ENCODE measurements around the gene TSEN2.

Gene TSEN2

GRCh38 chr3:12556690-12557472 is 72.6 kb downstream of the TSEN2 start, which contains the start of gene MKRN2:
MKRN2 (plus strand) TSS chr3:12557087; CDS start chr3:12557151, 64 bp downstream.
- peak; percentile 57 for DNase-seq (ENCODE audit: low read depth)

- DNase-seq (ENCODE audit: low read depth) = no peak
Observed at GRCh38 chr3:12557473-12558100, 73.3 kb downstream of the TSEN2 start.

GRCh38 chr3:12558706-12559105 is 74.4 kb downstream of the TSEN2 start:
- no peak for DNase-seq (ENCODE audit: low read depth)

- no peak for DNase-seq (ENCODE audit: low read depth)
Observed at GRCh38 chr3:12559520-12559919, 75.2 kb downstream of the TSEN2 start.

GRCh38 chr3:12560505-12561190 is 76.4 kb downstream of the TSEN2 start:
- DNase-seq (ENCODE audit: low read depth) = no peak

GRCh38 chr3:12561397-12561796 is 77.1 kb downstream of the TSEN2 start:
- no peak for DNase-seq (ENCODE audit: low read depth)

- DNase-seq (ENCODE audit: low read depth) = no peak
Observed at GRCh38 chr3:12562451-12562850, 78.2 kb downstream of the TSEN2 start.

- DNase-seq (ENCODE audit: low read depth) = no peak
Observed at GRCh38 chr3:12566976-12567375, 82.7 kb downstream of the TSEN2 start.

GRCh38 chr3:12568747-12569146 is 84.5 kb downstream of the TSEN2 start:
- DNase-seq (ENCODE audit: low read depth) = no peak

GRCh38 chr3:12569836-12570235 is 85.6 kb downstream of the TSEN2 start:
- no peak for DNase-seq (ENCODE audit: low read depth)

GRCh38 chr3:12571986-12572385 is 87.7 kb downstream of the TSEN2 start:
- DNase-seq (ENCODE audit: low read depth) = no peak

GRCh38 chr3:12574131-12574530 is 89.9 kb downstream of the TSEN2 start:
- no peak for DNase-seq (ENCODE audit: low read depth)

GRCh38 chr3:12574661-12575060 is 90.4 kb downstream of the TSEN2 start:
- no peak for DNase-seq (ENCODE audit: low read depth)

- DNase-seq (ENCODE audit: low read depth) = no peak
Observed at GRCh38 chr3:12577379-12577778, 93.1 kb downstream of the TSEN2 start.

- DNase-seq (ENCODE audit: low read depth) = no peak
Observed at GRCh38 chr3:12578742-12579141, 94.5 kb downstream of the TSEN2 start.

- DNase-seq (ENCODE audit: low read depth) = no peak
Observed at GRCh38 chr3:12579456-12579855, 95.2 kb downstream of the TSEN2 start.

GRCh38 chr3:12579905-12580304 is 95.6 kb downstream of the TSEN2 start:
- no peak for DNase-seq (ENCODE audit: low read depth)

- no peak for DNase-seq (ENCODE audit: low read depth)
Observed at GRCh38 chr3:12582730-12583129, 98.5 kb downstream of the TSEN2 start.
